ENCODE results near the gene FTH1. TPM values are rescaled to one million over a fixed set of nuclear protein-coding genes. Genes with fewer than 3 reads are reported as not detected.
"Not testable (repeated sequence)": the region's sequence is repeated elsewhere in the genome, so short reads cannot be mapped to it uniquely, and the experiment has no call there.

FTH1 gene
- total RNA-seq, 1 donor from 2014 or later = 2,305 TPM

- no peak for DNase-seq
- ATAC-seq = no peak
- intact Hi-C loops (cut with micrococcal nuclease) = no loop called here
Measured at GRCh38 chr11:61954106-61954850, 13.2 kb downstream of the FTH1 start.

- not testable (repeated sequence) for ATAC-seq, DNase-seq
Measured at GRCh38 chr11:61953632-61954031, 13.8 kb downstream of the FTH1 start.

GRCh38 chr11:61952882-61953281, 14.6 kb downstream of the FTH1 start:
- DNase-seq (no peak), ATAC-seq (no peak)
- intact Hi-C loops (cut with micrococcal nuclease) = no loop called here

More at GRCh38 chr11:61953632-61954031, 13.8 kb downstream of the FTH1 start:
- intact Hi-C loops (cut with micrococcal nuclease) = not testable (repeated sequence)

GRCh38 chr11:61951484-61952135, 15.8 kb downstream of the FTH1 start:
- no peak for DNase-seq
- no peak for ATAC-seq
- intact Hi-C loops (cut with micrococcal nuclease) = no loop called here

GRCh38 chr11:61950035-61950547, 17.3 kb downstream of the FTH1 start, which contains the start of gene BEST1:
Gene BEST1, plus strand, starts transcription at chr11:61950351. Its CDS starts 1,456 bp downstream, at chr11:61951807.
- DNase-seq (no peak), ATAC-seq (no peak)
- intact Hi-C loops (cut with micrococcal nuclease) = no loop called here

GRCh38 chr11:61949169-61950034, 18.0 kb downstream of the FTH1 start:
- DNase-seq (peak; percentile 78), ATAC-seq (peak; percentile 86)
- intact Hi-C loops (cut with micrococcal nuclease) = loop anchor here (5.0 kb wide), 2 partner anchors 52 to 133 kb away; no protein-coding TSS in a partner anchor

- DNase-seq = no peak
Measured at GRCh38 chr11:61948505-61948904, 18.9 kb downstream of the FTH1 start.

GRCh38 chr11:61947486-61948210, 19.8 kb downstream of the FTH1 start:
- intact Hi-C loops (cut with micrococcal nuclease) = loop anchor here (5.0 kb wide), 2 partner anchors 50 to 135 kb away; no protein-coding TSS in a partner anchor
- peak; percentile 79 for ATAC-seq

More at GRCh38 chr11:61948505-61948904, 18.9 kb downstream of the FTH1 start:
- intact Hi-C loops (cut with micrococcal nuclease) = loop anchor here (5.0 kb wide), 2 partner anchors 51 to 134 kb away; no protein-coding TSS in a partner anchor
- no peak for ATAC-seq

GRCh38 chr11:61946894-61947293, 20.5 kb downstream of the FTH1 start:
- intact Hi-C loops (cut with micrococcal nuclease) = loop anchor here (5.0 kb wide), 2 partner anchors 50 to 135 kb away; no protein-coding TSS in a partner anchor
- ATAC-seq = no peak

More at GRCh38 chr11:61947486-61948210, 19.8 kb downstream of the FTH1 start:
- peak; percentile 89 for DNase-seq

GRCh38 chr11:61945191-61945590, 22.2 kb downstream of the FTH1 start:
- no peak for DNase-seq
- intact Hi-C loops (cut with micrococcal nuclease) = loop anchor here (5.0 kb wide), 2 partner anchors 48 to 137 kb away; no protein-coding TSS in a partner anchor
- no peak for ATAC-seq

More at GRCh38 chr11:61946894-61947293, 20.5 kb downstream of the FTH1 start:
- DNase-seq = no peak

GRCh38 chr11:61940466-61940865, 27.0 kb downstream of the FTH1 start:
- intact Hi-C loops (cut with micrococcal nuclease) = no loop called here
- ATAC-seq (no peak), DNase-seq (no peak)

GRCh38 chr11:61935861-61936260, 31.6 kb downstream of the FTH1 start:
- DNase-seq (no peak), ATAC-seq (no peak)
- intact Hi-C loops (cut with micrococcal nuclease) = no loop called here

- intact Hi-C loops (cut with micrococcal nuclease) = no loop called here
Measured at GRCh38 chr11:61930933-61931332, 36.5 kb downstream of the FTH1 start.

GRCh38 chr11:61928606-61929005, 38.8 kb downstream of the FTH1 start:
- DNase-seq (no peak), ATAC-seq (no peak)
- intact Hi-C loops (cut with micrococcal nuclease) = no loop called here

More at GRCh38 chr11:61930933-61931332, 36.5 kb downstream of the FTH1 start:
- DNase-seq (no peak), ATAC-seq (no peak)

- intact Hi-C loops (cut with micrococcal nuclease) = no loop called here
- no peak for DNase-seq
- no peak for ATAC-seq
Measured at GRCh38 chr11:61927501-61927900, 39.9 kb downstream of the FTH1 start.

GRCh38 chr11:61926235-61926634, 41.2 kb downstream of the FTH1 start:
- DNase-seq = no peak
- intact Hi-C loops (cut with micrococcal nuclease) = no loop called here
- ATAC-seq = no peak

GRCh38 chr11:61925736-61926135, 41.7 kb downstream of the FTH1 start:
- DNase-seq (no peak), ATAC-seq (no peak)
- intact Hi-C loops (cut with micrococcal nuclease) = no loop called here

GRCh38 chr11:61924064-61924455, 43.4 kb downstream of the FTH1 start:
- ATAC-seq = peak; percentile 10
- intact Hi-C loops (cut with micrococcal nuclease) = no loop called here

More at GRCh38 chr11:61924064-61924455, 43.4 kb downstream of the FTH1 start:
- DNase-seq = no peak

Measured in left ventricle myocardium superior (tissue), 1 donor.